Nephron (organoid): ENCODE results near the gene SYAP1.

Source experiments
- H3K27ac Mint-ChIP-seq, 3 experiments: 2 replicates each; pipeline ENCODE4 v1.8.0; 2020; ENCODE audit warnings: mixed read lengths in 3 of 3, mild to moderate bottlenecking in 2 of 3, moderate library complexity in 1 of 3
- H3K27me3 Mint-ChIP-seq: 2 replicates; pipeline ENCODE4 v1.8.0; 2021; ENCODE audit warnings: low read depth, mild to moderate bottlenecking, moderate library complexity, mixed read lengths
- H3K36me3 Mint-ChIP-seq: 2 replicates; pipeline ENCODE4 v1.8.0; 2020; ENCODE audit warnings: low read depth, mixed read lengths
- H3K4me1 Mint-ChIP-seq: 2 replicates; pipeline ENCODE4 v1.8.0; 2020; ENCODE audit warnings: mixed read lengths
- H3K4me3 Mint-ChIP-seq, 3 experiments: 2 replicates each; pipeline ENCODE4 v1.8.0; 2020; ENCODE audit warnings: mild to moderate bottlenecking in 3 of 3, mixed read lengths in 3 of 3, moderate library complexity in 2 of 3
- H3K9me3 Mint-ChIP-seq: 2 replicates; pipeline ENCODE4 v1.8.0; 2020; ENCODE audit warnings: mixed read lengths
- TF ChIP-seq, protein P1 (sequence below), 3 experiments: fragments of 200-600 bp; sonication (generic); IDR thresholded peaks; one replicate each; pipeline ENCODE4 v1.5.0; 2021; ENCODE audit warnings: antibody characterized with exemption in 3 of 3; ENCODE audit not compliant: unreplicated experiment in 3 of 3

The SYAP1 gene

DNA sequence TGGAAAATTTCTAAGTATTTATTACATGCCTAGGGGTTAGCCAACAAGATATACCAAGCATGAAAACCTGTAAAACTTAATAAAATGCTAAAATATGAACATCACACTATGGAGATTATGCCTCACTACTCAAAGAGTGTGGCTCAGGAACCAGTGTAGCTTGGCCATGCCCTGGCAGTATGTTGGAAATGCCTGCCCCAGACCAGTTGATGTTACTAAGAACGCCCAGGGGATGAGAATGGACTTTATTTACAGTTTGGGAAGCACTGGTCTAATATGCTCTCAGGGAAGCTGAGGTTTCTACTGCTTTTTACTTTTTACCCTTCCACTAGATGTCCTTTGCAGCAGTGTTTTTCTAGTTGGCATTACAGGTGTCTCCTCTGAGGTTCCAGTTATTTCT is 43.2 kb downstream of the SYAP1 start:
- Mint-ChIP-seq H3K36me3 (peaks cover 23% of the 10 kb centered on the region), H3K4me3 (no peak overlapping the region), H3K27me3 (no peaks in the 10 kb centered on the region), H3K9me3 (no peaks in the 10 kb centered on the region), H3K27ac (no peak overlapping the region), H3K4me1 (no peaks in the 10 kb centered on the region)
- TF ChIP-seq, protein P1, sequence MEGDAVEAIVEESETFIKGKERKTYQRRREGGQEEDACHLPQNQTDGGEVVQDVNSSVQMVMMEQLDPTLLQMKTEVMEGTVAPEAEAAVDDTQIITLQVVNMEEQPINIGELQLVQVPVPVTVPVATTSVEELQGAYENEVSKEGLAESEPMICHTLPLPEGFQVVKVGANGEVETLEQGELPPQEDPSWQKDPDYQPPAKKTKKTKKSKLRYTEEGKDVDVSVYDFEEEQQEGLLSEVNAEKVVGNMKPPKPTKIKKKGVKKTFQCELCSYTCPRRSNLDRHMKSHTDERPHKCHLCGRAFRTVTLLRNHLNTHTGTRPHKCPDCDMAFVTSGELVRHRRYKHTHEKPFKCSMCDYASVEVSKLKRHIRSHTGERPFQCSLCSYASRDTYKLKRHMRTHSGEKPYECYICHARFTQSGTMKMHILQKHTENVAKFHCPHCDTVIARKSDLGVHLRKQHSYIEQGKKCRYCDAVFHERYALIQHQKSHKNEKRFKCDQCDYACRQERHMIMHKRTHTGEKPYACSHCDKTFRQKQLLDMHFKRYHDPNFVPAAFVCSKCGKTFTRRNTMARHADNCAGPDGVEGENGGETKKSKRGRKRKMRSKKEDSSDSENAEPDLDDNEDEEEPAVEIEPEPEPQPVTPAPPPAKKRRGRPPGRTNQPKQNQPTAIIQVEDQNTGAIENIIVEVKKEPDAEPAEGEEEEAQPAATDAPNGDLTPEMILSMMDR (IDR thresholded peaks at IDR 0.05; ENCODE audit: unreplicated experiment in 3 of 3), result no peak

DNA sequence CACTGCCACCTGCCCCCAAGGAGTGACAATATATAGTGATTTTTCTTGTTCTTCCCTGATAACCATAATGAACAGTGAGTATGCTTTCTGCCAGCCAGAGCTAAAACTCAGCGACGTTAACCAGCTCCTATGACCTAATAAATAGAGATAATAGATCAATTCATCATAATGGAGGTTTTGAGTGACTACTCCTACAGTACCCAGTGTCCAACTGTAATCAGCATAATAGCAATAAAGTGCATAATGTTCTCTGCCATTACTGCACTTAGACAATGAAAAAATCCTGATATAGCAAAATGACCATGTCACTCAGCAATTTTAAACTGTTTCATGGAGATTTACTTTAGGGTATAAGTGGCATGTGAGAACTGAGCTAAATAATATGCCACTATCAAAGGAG is 46.2 kb downstream of the SYAP1 start:
- H3K4me1 Mint-ChIP-seq, result peaks cover 1% of the 10 kb centered on the region
- H3K27ac Mint-ChIP-seq, result no peak overlapping the region
- H3K9me3 Mint-ChIP-seq, result no peaks in the 10 kb centered on the region
- H3K4me3 Mint-ChIP-seq, result no peak overlapping the region
- TF ChIP-seq, protein P1 (IDR thresholded peaks at IDR 0.05; ENCODE audit: unreplicated experiment in 3 of 3), result no peak
- peaks cover 7% of the 10 kb centered on the region for H3K36me3 Mint-ChIP-seq
- no peaks in the 10 kb centered on the region for H3K27me3 Mint-ChIP-seq

DNA sequence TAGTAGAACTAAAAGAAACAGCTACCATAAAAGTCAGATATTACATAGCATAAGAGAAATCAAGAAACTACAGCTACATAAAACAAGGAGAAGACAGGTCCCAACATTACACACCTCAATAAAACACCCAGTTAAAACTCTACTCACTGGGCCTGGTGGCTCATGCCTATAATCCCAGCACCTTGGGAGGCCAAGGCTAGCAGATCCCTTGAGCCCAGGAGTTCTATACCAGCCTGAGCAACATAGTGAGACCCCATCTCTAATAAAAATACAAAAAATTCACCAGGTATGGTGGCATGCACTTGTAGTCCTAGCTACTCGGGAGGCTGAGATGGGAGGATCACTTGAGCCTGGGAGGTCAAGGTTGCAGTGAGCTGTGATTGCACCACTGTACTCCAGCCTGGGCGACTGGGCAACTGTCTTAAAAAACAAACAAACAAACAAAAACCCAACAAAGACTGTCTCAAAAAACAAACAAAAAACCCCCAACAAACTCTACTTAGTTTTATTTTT is 51.6 kb downstream of the SYAP1 start:
- Mint-ChIP-seq H3K4me3 (no peak overlapping the region), H3K4me1 (peaks cover 11% of the 10 kb centered on the region), H3K27me3 (no peaks in the 10 kb centered on the region), H3K27ac (peak overlapping the region; percentile 99 to 100 (median 100)), H3K36me3 (no peaks in the 10 kb centered on the region), H3K9me3 (no peaks in the 10 kb centered on the region)
- TF ChIP-seq, protein P1 (IDR thresholded peaks at IDR 0.05; ENCODE audit: unreplicated experiment in 3 of 3), result no peak

DNA sequence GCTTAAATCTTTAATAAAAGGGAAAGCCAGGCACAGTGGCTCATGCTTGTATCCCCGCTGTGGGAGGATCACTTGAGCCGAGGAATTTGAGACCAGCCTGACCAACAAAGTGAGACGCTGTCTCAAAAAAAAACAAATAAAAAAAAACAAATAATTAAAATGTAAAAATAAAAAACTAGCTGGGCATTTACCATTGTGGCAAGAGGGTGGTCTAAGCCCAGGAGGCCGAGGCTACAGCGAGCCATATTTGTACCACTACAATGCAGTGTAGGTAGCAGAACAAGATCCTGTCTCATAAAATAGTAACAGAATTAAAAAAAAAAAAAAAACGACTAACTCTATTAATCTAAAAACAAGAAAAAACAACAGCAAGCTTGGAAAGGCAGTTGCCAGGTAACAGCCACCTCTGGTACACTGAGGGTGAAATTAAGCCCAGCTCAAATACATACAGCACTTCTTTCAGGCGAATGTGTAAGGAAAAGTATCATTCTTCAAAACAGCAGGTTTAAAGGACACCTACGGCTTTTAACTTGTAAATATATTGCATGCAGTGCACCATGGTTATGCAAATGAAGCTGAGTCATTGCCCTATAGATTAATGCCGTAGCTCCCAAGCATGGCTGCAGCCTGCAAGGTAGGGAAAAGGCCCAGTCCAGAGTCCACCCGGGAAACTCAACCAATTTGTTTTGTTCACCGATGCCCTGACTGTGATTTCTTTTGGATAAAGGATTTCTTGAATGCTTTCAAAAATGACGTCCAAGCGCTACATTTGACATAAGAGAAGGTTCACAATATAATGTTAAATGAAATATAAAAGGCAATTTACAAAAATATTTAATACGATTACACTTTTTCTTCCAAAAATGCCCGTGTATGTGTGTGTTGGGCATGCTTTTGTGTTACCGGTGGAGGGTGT is 52.3 kb downstream of the SYAP1 start:
- TF ChIP-seq, protein P1 (IDR thresholded peaks at IDR 0.05; ENCODE audit: unreplicated experiment in 3 of 3), result no peak
- Mint-ChIP-seq H3K4me3 (no peak overlapping the region), H3K27ac (peak overlapping the region; percentile 99 to 100 (median 100)), H3K4me1 (peaks cover 11% of the 10 kb centered on the region), H3K27me3 (no peaks in the 10 kb centered on the region), H3K36me3 (no peaks in the 10 kb centered on the region), H3K9me3 (no peaks in the 10 kb centered on the region)

DNA sequence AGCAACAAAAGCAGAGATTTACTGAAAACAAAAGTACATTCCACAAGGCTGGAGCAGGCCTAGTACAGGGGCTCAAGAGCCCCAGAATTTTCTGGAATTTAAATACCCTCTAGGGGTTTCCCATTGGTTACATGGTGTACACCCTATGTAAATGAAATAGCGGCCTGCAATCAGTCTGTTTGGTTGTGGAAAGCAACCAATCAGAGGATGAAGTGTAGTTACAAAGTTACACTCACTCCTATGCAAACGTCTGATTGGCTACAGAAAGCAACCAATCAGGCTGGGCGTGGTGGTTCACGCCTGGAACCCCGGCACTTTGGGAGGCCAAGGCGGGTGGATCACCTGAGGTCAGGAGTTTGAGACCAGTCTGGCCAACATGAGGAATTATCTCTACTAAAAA is 53.0 kb downstream of the SYAP1 start:
- H3K4me3 Mint-ChIP-seq, result no peak overlapping the region
- H3K9me3 Mint-ChIP-seq, result no peaks in the 10 kb centered on the region
- H3K27me3 Mint-ChIP-seq, result no peaks in the 10 kb centered on the region
- H3K4me1 Mint-ChIP-seq, result peaks cover 11% of the 10 kb centered on the region
- TF ChIP-seq, protein P1 (IDR thresholded peaks at IDR 0.05; ENCODE audit: unreplicated experiment in 3 of 3), result no peak
- peak overlapping the region; percentile 99 to 100 (median 100) for H3K27ac Mint-ChIP-seq
- H3K36me3 Mint-ChIP-seq, result no peaks in the 10 kb centered on the region
